ENCODE measurements around the gene GPC3.
"Not testable (repeated sequence)": the region's sequence is repeated elsewhere in the genome, so short reads cannot be mapped to it uniquely, and the experiment has no call there.

GPC3 gene

DNA sequence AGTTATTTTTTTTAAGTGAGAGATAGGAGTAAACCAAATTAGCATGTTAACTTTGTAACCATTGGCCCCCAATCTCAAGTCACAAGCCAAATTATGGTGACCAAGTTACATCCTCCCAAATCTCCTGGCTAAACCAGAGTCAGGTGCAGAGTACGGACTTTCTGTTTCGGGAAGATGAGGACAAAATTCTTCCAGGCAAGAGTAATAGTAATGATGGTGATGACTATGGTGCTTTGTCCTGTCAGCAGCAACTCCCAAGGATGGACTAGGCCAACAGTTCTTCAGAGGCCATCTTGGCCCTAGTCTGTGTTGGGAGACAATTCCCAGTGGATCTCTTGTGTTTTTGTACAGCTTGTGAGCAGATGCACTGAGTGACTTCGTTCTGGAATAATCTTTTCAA is 148.8 kb downstream of the GPC3 start:
- DNase-seq = no peak

DNA sequence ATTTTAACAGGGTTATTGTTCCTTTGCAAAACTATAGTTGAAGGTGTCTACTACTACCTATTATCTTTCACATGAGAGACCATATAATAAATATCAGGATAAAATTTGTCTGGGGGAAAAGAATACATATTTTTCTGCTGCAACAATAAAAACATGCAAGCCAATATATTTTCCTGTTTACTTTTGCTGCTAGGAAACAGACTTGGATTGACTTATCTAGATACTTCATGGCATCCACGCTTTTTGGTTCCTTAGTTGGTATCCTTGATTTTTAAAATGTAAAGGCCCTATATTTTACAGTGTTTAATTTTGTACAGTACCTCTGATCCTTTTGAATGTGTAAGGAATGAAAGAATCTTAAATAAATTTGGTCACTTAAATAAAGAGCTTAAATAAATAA is 150.6 kb downstream of the GPC3 start:
- no peak for DNase-seq

GRCh38 chrX:133819546-133819945 is 165.8 kb downstream of the GPC3 start:
- DNase-seq = no peak

GRCh38 chrX:133818019-133818418 is 167.4 kb downstream of the GPC3 start:
- no peak for DNase-seq

GRCh38 chrX:133815496-133815895 is 169.9 kb downstream of the GPC3 start:
- no peak for DNase-seq

- DNase-seq = no peak
Observed at GRCh38 chrX:133813971-133814370, 171.4 kb downstream of the GPC3 start.

- no peak for DNase-seq
Observed at GRCh38 chrX:133812402-133812801, 173.0 kb downstream of the GPC3 start.

GRCh38 chrX:133810925-133811324 is 174.5 kb downstream of the GPC3 start:
- DNase-seq = no peak

GRCh38 chrX:133804072-133804471 is 181.3 kb downstream of the GPC3 start:
- DNase-seq = no peak

DNA sequence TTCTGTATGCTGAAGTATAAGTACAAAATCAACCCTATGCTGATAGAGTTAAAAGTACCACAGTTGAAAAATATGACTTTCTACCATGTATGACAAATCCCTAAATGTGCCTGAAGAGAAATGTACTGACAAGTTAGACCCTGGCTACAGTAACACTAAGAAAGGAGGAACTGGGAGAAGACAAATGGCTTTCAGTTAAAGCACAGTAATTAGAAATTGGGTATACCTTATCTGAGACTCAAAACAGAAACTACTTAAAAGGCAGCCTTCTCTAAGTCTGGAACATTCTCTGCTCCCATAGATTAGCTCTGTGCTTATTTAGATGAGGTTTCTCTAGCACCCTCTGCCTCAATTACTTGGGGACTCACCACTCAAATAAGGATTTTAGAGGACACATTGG is 189.1 kb downstream of the GPC3 start:
- no peak for DNase-seq

GRCh38 chrX:133794126-133794525 is 191.3 kb downstream of the GPC3 start:
- no peak for DNase-seq

DNA sequence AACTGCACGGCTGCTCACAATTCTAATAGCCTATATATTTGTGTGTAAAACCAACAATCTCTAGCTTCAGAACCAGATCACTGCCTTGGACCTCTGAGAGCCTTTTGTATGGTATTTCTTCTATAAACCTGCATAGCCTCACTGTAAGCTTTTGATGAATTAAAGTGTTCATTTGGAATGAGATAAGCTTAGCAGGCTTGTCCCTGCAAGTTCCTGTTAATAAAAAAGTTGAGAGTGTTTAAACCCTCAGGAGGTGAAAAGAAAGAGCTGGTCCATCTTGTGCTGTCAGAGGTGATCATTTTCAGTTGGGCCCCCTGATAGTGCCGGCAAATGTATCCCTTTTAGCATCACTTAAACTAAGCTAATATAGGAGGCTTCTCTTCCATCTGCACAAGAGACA is 191.8 kb downstream of the GPC3 start:
- no peak for DNase-seq

GRCh38 chrX:133792198-133792953 is 193.0 kb downstream of the GPC3 start:
- DNase-seq = peak; percentile 62

DNA sequence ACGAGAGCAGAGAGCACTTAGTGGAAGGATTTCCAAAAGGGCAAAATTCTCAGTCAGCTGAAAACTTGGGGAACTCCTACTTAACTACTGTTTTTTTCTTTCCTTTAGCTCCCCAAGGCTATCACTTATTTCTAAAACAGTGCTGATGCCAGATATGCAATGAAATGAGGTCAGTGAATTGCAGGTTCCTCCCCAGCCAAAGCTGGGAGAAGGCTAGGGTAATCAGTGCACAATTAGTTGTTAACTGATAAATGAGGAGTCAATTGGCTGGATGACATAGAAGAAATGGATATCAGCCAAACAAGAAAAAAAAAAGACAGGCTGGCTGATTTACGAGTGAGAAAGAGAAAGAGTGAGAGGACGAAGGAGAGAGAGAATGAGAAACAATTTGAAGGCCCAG is 195.6 kb downstream of the GPC3 start:
- DNase-seq = no peak

GRCh38 chrX:133786382-133786781 is 199.0 kb downstream of the GPC3 start:
- DNase-seq = no peak

DNA sequence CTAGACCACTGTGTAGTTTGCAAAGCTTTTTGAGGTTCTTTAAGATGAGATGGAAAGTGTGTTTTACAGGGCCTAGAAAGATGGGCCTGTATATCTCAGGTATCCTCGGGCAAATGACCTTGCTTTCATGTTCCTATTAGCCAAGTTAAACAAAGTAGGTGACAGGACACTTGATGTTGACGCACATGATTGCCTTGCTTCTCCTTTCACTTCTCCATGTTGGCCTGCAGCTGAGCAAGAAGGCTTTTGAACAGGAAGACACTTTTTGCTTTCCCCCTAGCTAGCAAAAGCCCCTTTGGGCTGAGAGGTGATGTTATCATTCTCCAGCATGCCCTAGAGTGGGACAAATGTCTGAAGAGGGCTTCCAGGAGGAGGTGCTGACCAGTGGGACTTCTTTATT is 202.1 kb downstream of the GPC3 start:
- DNase-seq = no peak

DNA sequence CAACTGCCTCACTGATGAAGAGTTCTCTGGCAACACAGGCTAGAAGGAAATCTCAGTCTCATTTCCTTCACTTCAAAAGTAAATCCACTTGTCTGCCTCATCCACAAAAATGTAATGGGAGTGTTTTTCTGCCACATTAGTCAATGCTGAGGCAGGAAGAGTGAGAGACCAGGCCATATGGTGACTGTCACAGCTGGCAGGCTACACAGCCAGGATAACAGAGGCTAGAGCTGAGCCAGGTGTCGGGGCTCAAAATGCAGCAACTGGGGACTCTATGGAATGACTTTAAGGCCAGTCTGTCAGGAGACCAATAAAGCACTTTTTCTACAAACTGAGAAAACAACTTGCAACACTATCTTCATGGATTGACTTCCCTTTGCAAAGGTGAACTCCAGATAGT is 204.2 kb downstream of the GPC3 start:
- no peak for DNase-seq

DNA sequence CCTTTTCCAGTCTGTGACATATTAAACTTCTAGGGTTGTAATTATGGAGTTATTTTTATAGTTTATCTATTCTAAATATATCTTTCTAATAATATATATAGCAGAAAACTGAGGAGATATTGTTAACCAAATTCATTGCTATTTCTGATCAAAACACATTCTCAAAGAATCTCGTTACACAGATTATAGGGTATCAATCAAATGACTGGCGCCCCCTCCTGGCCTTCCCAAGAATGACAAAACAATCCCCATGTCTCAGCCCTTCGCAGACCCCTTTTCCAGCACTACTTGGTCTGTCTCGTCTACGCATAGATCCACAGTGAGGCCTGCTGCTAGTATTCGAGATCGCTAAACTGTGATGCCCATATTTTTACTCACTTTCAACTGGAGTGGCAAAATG is 209.3 kb downstream of the GPC3 start:
- DNase-seq = peak; percentile 41

GRCh38 chrX:133774807-133775206 is 210.6 kb downstream of the GPC3 start:
- no peak for DNase-seq

- DNase-seq = no peak
Observed at GRCh38 chrX:133771086-133771646, 214.2 kb downstream of the GPC3 start.

DNA sequence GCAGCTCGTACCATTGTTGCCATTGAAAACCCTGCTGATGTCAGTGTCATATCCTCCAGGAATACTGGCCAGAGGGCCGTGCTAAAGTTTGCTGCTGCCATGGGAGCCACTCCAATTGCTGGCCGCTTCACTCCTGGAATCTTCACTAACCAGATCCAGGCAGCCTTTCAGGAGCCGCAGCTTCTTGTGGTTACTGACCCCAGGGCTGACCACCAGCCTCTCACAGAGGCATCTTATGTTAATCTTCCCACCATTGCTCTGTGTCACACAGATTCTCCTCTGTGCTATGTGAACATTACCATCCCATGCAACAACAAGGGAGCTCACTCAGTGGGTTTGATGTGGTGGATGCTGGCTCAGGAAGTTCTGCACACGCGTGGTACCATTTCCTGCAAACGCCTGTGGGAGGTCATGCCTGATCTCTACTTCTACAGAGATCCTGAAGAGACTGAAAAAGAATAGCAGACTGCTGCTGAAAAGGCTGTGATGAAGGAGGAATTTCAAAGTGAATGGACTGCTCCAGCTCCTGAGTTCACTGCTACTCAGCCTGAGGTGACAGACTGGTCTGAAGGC is 222.3 kb downstream of the GPC3 start:
- not testable (repeated sequence) for DNase-seq

DNA sequence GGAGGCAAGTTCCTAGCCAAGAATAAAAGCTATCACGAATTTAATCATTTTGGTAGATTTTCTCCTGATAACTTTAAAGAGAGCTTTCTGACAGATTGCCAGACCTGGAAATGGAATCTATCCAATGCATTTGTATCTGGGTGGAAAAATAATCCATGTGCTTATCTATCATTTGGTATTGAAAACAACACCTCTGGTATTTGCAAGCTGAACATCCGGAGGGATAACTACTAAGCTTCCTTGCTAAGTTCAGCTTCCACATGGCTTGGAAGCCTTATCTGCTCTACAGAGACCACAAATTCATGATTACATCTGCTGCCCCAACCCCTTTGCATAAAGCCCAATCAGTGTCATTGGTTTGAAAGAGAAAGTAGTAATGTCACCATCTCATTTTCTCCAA is 230.7 kb downstream of the GPC3 start:
- DNase-seq = no peak

DNA sequence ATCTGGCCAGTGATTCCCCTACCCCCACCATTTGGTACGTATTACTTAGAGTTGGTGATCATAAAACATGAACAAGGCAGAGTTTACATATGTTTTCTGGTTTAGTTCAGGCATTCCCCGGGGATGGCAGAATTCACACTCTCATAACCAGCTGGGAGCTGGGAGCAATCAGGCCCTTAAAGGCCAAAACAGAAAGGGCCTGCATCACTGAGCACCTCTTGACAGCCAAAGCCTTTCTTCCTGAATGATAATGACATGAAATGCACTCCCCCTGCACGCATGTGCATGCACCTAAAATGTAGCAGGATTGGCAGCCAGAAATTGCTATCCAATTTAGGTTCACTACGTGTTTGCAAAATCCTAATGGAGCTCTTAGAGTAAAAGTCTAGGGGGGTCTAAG is 235.4 kb downstream of the GPC3 start:
- DNase-seq = no peak

DNA sequence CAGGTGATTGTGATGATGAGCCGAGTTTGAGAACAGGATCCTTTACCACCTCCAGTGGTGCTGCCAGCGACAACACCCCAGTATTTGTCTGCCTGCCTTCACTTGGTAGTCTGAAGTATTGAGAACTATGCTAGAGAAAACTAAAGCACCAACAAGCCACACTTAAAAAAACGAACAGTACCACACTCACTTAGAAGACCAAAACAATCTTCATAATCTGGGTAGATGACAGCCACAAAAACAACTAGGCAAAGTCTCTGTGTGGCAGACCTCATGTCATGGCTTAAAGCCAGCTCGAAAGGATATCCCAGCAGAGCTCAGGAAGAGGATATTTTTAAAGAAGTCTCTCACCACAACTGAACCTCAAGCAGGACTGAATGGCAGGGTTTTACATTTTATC is 236.0 kb downstream of the GPC3 start:
- no peak for DNase-seq

DNA sequence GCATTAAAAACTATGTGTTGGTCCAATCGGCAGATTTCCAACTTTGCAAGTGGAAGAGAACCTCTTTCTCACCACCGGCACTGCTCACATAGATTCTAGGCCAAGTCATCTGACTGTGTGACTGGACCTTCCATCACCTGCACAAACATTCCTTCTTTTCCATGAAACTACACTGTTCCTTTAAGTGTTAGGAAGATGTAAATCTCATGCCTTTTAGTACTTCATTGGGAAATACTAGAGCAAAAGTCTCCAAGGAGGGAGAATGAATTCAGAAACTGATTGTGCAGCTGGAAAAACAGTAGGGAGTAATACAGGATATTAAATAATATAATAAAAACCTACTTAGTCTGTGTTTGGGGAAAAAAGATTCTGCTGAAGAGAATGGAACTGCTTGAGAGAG is 238.2 kb downstream of the GPC3 start:
- DNase-seq = no peak

Measured in stimulated activated CD4-positive, alpha-beta T cell treated with anti-CD3 and anti-CD28 coated beads, Interleukin-15, amount 100 ng/mL, for 24 hours (primary cell).